Natural killer cell treated with Interleukin-12 subunit alpha and Interleukin-12 subunit beta and Interleukin-15 and Interleukin-18, amount 100 ng/mL, for 72 hours (primary cell): Measurements from ENCODE around the gene METTL5. TPM values are rescaled to one million over a fixed set of nuclear protein-coding genes. Genes with fewer than 3 reads are reported as not detected.
"Not testable (repeated sequence)": the region's sequence is repeated elsewhere in the genome, so short reads cannot be mapped to it uniquely, and the experiment has no call there.

ENCODE experiments used
- ATAC-seq, 2 donors: fragments of 150-1000 bp; cut with Tn5 transposase in 1 of 2; sonication (Bioruptor Pico), chemical (Tn5 transposase) in 1 of 2; 2 replicates each; pipeline ENCODE4 v1.10.0; 2021
- DNase-seq: peaks from one replicate; pipeline ENCODE4 v3.0.0; 2022; ENCODE audit warnings: low spot score
- H3K27ac Mint-ChIP-seq, 2 donors: 1 replicate in 1 of 2; 2 replicates in 1 of 2; pipeline ENCODE4 v1.8.0; 2022; ENCODE audit warnings: mixed read lengths in 2 of 2, mild to moderate bottlenecking in 1 of 2, moderate library complexity in 1 of 2
- H3K27me3 Mint-ChIP-seq, 2 donors: 1 replicate in 1 of 2; 2 replicates in 1 of 2; pipeline ENCODE4 v1.8.0; 2022; ENCODE audit warnings: mixed read lengths in 2 of 2
- H3K36me3 Mint-ChIP-seq: one replicate; pipeline ENCODE4 v1.8.0; 2022; ENCODE audit warnings: mixed read lengths
- H3K4me1 Mint-ChIP-seq, 2 donors: 1 replicate in 1 of 2; 2 replicates in 1 of 2; pipeline ENCODE4 v1.8.0; 2022; ENCODE audit warnings: low read depth in 2 of 2, mixed read lengths in 2 of 2, mild to moderate bottlenecking in 1 of 2
- H3K4me3 Mint-ChIP-seq: one replicate; pipeline ENCODE4 v1.8.0; 2022; ENCODE audit warnings: mixed read lengths
- H3K9me3 Mint-ChIP-seq: 2 replicates; pipeline ENCODE4 v1.8.0; 2022; ENCODE audit warnings: mixed read lengths
- total RNA-seq, 2 donors: library from RNA; stranded (reverse); gene quantifications; one replicate each; pipeline ENCODE4 v1.2.3, GENCODE V29; 2022

METTL5 gene
- total RNA-seq, 2 donors from 2014 or later: 50.7 to 56.9 TPM

- H3K27ac Mint-ChIP-seq: peak overlapping the region in 1 of 2 donors; percentile 46
- peak in 1 of 2 donors; percentile 25 for ATAC-seq
- H3K27me3 Mint-ChIP-seq, DNase-seq, H3K9me3 Mint-ChIP-seq: not testable (repeated sequence)
- H3K4me3 Mint-ChIP-seq: peak overlapping the region; percentile 25
- peaks cover 34% of the 10 kb centered on the region for H3K36me3 Mint-ChIP-seq
- H3K4me1 Mint-ChIP-seq: peaks cover 36 to 38% of the 10 kb centered on the region in 2 donors
Observed at GRCh38 chr2:169820101-169820500, 4.6 kb downstream of the METTL5 start.

DNA sequence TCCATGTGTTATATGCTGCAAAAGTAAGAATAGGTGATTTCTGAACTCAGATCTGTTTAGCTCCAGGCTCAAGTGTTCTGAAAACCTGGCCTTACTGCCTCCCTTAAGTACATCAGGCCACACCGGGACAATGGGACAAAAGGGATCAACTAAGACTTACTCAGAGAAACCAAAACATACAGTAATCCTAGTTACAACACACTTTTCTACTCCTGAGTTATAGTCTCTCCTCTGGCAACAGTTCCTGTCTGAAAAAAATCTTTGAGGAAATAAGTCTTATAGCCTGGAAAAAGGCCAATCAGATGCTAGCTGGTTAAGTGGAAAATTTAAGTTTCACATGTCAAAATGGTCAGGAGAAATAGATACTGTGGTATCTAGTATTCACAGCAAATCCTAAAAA lies 5.6 kb downstream of the METTL5 start:
- no peak overlapping the region for H3K27ac Mint-ChIP-seq

DNA sequence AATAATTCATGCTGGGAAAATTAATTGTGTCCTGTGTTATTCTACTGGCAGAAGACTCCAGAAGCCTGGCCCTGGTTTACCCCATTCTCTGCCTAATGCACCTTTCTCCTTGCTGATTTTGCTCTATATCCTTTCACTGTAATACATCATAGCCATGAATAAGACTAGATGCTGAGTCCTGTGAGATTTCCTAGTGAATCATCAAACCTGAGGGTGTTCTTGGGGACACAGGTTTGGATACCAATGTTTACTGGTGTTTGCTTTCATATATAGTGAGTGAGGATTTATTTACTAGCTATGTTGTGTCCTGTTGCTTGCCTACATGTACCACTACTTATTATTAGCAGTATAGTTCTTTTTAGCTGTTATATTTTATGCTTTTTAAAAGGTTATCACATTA lies 6.5 kb downstream of the METTL5 start:
- no peaks in the 10 kb centered on the region for H3K9me3 Mint-ChIP-seq
- no peak overlapping the region for H3K4me3 Mint-ChIP-seq
- peaks cover 34% of the 10 kb centered on the region for H3K36me3 Mint-ChIP-seq
- no peak for DNase-seq
- no peaks in the 10 kb centered on the region for H3K27me3 Mint-ChIP-seq
- peaks cover 23 to 25% of the 10 kb centered on the region in 2 donors for H3K4me1 Mint-ChIP-seq
- no peak overlapping the region for H3K27ac Mint-ChIP-seq
- ATAC-seq: no peak

More for the DNA sequence above, 5.6 kb downstream of the METTL5 start:
- peaks cover 34% of the 10 kb centered on the region for H3K36me3 Mint-ChIP-seq
- H3K27me3 Mint-ChIP-seq: no peaks in the 10 kb centered on the region
- H3K4me1 Mint-ChIP-seq: peaks cover 31 to 33% of the 10 kb centered on the region in 2 donors
- no peak for DNase-seq
- ATAC-seq: no peak
- no peak overlapping the region for H3K4me3 Mint-ChIP-seq
- no peaks in the 10 kb centered on the region for H3K9me3 Mint-ChIP-seq

DNA sequence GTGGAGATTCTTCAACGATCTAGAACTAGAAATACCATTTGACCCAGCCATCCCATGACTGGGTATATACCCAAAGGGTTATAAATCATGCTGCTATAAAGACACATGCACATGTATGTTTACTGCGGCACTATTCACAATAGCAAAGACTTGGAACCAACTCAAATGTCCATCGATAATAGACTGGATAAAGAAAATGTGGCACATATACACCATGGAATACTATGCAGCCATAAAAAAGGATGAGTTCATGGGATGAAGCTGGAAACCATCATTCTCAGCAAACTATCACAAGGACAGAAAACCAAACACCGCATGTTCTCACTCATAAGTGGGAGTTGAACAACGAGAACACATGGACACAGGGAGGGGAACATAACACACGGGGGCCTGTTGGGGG lies 7.3 kb downstream of the METTL5 start:
- H3K9me3 Mint-ChIP-seq, H3K27me3 Mint-ChIP-seq, DNase-seq, H3K27ac Mint-ChIP-seq, ATAC-seq, H3K4me3 Mint-ChIP-seq: not testable (repeated sequence)
- peaks cover 34% of the 10 kb centered on the region for H3K36me3 Mint-ChIP-seq
- H3K4me1 Mint-ChIP-seq: peaks cover 15 to 17% of the 10 kb centered on the region in 2 donors

DNA sequence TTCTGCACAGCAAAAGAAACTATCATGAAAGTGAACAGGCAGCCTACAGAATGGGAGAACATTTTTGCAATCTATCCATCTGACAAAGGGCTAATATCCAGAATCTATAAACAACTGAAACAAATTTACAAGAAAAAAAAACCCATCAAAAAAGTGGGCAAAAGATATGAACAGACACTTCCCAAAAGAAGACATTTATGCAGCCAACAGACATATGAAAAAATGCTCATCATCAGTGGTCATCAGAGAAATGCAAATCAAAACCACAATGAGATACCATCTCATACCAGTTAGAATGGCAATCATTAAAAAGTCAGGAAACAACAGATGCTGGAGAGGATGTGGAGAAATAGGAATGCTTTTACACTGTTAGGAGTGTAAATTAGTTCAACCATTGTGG lies 7.7 kb downstream of the METTL5 start:
- H3K4me1 Mint-ChIP-seq: peaks cover 15 to 17% of the 10 kb centered on the region in 2 donors

GRCh38 chr2:169815849-169816248 lies 8.9 kb downstream of the METTL5 start:
- Mint-ChIP-seq H3K27ac (no peak overlapping the region), H3K36me3 (peaks cover 31% of the 10 kb centered on the region), H3K27me3 (no peaks in the 10 kb centered on the region), H3K4me3 (no peak overlapping the region), H3K9me3 (no peaks in the 10 kb centered on the region), H3K4me1 (peaks cover 6 to 10% of the 10 kb centered on the region in 2 donors)
- no peak for DNase-seq
- peak in 1 of 2 donors; percentile 72 for ATAC-seq

More for the DNA sequence above, 7.7 kb downstream of the METTL5 start:
- DNase-seq, H3K9me3 Mint-ChIP-seq, H3K27me3 Mint-ChIP-seq, H3K4me3 Mint-ChIP-seq, H3K27ac Mint-ChIP-seq, ATAC-seq: not testable (repeated sequence)
- H3K36me3 Mint-ChIP-seq: peaks cover 34% of the 10 kb centered on the region

- Mint-ChIP-seq H3K36me3 (peaks cover 26% of the 10 kb centered on the region), H3K27me3 (no peaks in the 10 kb centered on the region), H3K4me1 (no peaks in the 10 kb centered on the region), H3K9me3 (no peaks in the 10 kb centered on the region), H3K4me3 (no peak overlapping the region), H3K27ac (no peak overlapping the region)
- ATAC-seq (no peak), DNase-seq (no peak)
Observed at GRCh38 chr2:169808221-169808620, 16.5 kb downstream of the METTL5 start.

DNA sequence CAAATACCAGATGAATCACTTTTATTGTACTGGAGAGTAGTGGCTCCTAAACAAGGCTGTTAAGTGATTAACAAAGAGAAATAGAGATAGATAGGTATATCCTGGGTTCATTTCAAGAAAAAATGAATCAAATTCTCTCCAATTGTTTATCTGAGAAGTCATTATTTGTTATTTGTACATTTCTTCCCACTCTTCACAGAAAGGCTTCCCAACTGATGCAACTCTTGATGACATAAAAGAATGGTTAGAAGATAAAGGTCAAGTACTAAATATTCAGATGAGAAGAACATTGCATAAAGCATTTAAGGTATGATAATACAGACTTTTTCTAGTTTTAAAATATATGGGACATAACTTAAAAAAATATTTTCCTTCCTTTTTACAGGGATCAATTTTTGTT lies 18.1 kb downstream of the METTL5 start:
- no peaks in the 10 kb centered on the region for H3K27me3 Mint-ChIP-seq
- no peak overlapping the region for H3K4me3 Mint-ChIP-seq
- no peaks in the 10 kb centered on the region for H3K4me1 Mint-ChIP-seq
- H3K36me3 Mint-ChIP-seq: peaks cover 26% of the 10 kb centered on the region
- no peak for ATAC-seq
- H3K9me3 Mint-ChIP-seq: no peaks in the 10 kb centered on the region
- no peak overlapping the region for H3K27ac Mint-ChIP-seq
- DNase-seq: no peak

DNA sequence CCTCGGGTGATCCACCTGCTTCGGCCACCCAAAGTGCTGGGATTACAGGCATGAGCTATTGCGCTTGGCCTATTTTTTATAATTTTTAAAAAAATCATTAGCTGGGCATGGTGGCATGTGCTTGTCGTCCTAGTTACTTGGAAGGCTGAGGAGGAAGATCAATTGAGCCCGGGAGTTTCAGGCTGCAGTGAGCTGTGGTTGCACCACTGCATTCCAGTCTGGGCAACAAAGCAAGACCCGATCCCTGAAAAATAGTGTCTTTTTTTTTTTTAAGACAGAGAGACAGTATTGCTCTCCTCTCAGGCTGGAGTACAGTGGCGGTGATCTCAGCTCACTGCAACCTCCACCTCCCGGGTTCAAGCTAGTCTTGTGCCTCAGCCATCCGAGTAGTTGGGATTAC lies 21.2 kb downstream of the METTL5 start:
- Mint-ChIP-seq H3K27me3 (no peaks in the 10 kb centered on the region), H3K4me1 (peaks cover 5 to 8% of the 10 kb centered on the region in 2 donors), H3K9me3 (no peaks in the 10 kb centered on the region), H3K27ac (no peak overlapping the region), H3K4me3 (no peak overlapping the region), H3K36me3 (peaks cover 7% of the 10 kb centered on the region)
- DNase-seq (no peak), ATAC-seq (no peak)

DNA sequence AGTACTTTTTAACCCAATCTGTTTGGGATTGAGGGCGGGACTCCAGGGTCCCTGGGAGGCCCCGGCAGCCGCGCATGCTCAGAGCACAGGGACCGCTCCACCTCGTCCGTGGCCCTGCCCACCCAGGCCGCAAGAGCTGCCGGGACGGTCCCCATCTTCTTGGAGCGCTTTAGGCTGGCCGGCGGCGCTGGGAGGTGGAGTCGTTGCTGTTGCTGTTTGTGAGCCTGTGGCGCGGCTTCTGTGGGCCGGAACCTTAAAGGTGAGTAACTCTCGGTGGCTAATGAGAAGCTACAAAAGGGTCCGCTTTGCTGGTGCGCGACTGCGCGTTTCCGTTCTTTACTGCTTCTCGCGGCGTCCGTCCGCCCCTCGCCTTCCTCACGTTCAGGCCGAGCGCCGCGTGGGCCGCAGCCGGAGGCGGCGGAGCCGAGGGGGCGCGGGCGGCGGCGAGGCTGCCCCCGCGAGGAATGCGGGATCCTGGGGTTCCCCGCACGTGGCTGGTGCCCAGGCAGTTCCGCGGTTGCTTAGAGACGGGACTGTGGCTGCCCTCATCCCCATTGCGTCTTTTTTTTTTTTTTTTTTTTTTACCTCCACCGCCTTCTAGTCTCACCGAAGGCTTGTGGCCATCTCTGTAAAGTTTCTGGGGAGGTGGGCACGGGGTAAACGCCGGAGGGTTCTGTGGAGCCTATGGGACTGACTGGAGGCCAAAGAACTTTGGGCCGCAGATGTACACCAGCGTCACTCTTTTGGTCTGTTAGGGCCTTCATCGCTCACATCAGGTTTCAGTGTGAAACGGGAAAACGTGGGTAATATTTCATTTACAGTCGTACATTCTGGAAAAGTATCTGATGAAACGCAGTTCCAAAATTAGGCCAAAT lies 25.8 kb downstream of the METTL5 start, which contains the start of gene SSB:
SSB (plus strand) TSS at position 154 of the 875 bp plus-strand sequence. CDS start 2,090 bp downstream, outside the sequence.
- peak; percentile 99 for ATAC-seq

GRCh38 chr2:169798397-169798717 lies 26.3 kb downstream of the METTL5 start:
- peak overlapping the region; percentile 92 for H3K4me3 Mint-ChIP-seq
- H3K27me3 Mint-ChIP-seq: peaks cover 0 to 8% of the 10 kb centered on the region in 2 donors
- DNase-seq (no peak), ATAC-seq (no peak)
- no peaks in the 10 kb centered on the region for H3K36me3 Mint-ChIP-seq
- H3K4me1 Mint-ChIP-seq: peaks cover 8 to 12% of the 10 kb centered on the region in 2 donors
- no peaks in the 10 kb centered on the region for H3K9me3 Mint-ChIP-seq
- H3K27ac Mint-ChIP-seq: peak overlapping the region; percentile 86 to 87

More for the DNA sequence above, 25.8 kb downstream of the METTL5 start, which contains the start of gene SSB:
- DNase-seq: peak; percentile 96
- H3K27me3 Mint-ChIP-seq: peaks cover 0 to 8% of the 10 kb centered on the region in 2 donors
- H3K36me3 Mint-ChIP-seq: no peaks in the 10 kb centered on the region
- peaks cover 8 to 12% of the 10 kb centered on the region in 2 donors for H3K4me1 Mint-ChIP-seq
- peak within 1 kb of the TSS; percentile 92 for H3K4me3 Mint-ChIP-seq
- peak within 1 kb of the TSS; percentile 86 to 87 for H3K27ac Mint-ChIP-seq
- H3K9me3 Mint-ChIP-seq: no peaks in the 10 kb centered on the region

GRCh38 chr2:169797601-169798000 lies 27.1 kb downstream of the METTL5 start:
- Mint-ChIP-seq H3K27me3 (peaks cover 0 to 8% of the 10 kb centered on the region in 2 donors), H3K27ac (peak overlapping the region in 1 of 2 donors; percentile 52), H3K4me3 (peak overlapping the region; percentile 68), H3K9me3 (no peaks in the 10 kb centered on the region), H3K4me1 (peaks cover 8 to 12% of the 10 kb centered on the region in 2 donors), H3K36me3 (no peaks in the 10 kb centered on the region)
- no peak for DNase-seq
- ATAC-seq: no peak

- no peak overlapping the region for H3K27ac Mint-ChIP-seq
- H3K36me3 Mint-ChIP-seq: no peaks in the 10 kb centered on the region
- DNase-seq (no peak), ATAC-seq (no peak)
- H3K4me1 Mint-ChIP-seq: peaks cover 8 to 12% of the 10 kb centered on the region in 2 donors
- H3K4me3 Mint-ChIP-seq: peak overlapping the region; percentile 4
- peaks cover 0 to 10% of the 10 kb centered on the region in 2 donors for H3K27me3 Mint-ChIP-seq
- H3K9me3 Mint-ChIP-seq: no peaks in the 10 kb centered on the region
Observed at GRCh38 chr2:169796441-169796840, 28.3 kb downstream of the METTL5 start.

DNA sequence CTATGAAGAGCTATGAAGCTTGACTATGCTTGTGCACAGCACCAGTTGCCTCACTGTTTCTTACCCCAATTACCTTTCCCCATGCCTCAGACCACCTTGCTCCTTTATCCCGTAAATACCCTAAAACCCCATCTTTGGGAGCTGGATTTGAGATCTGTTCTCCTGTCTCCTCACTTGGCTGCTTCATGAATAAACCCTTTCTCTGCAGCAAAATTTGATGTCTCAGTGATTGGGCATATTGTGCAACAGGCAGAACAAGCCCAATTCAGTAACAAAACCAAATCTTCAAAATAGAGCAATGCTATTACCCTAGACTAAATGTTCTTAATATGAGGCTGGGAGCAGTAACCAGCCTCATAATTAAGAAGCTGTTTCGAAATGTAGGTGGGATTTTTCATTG lies 29.5 kb downstream of the METTL5 start:
- DNase-seq: no peak
- no peak for ATAC-seq
- no peaks in the 10 kb centered on the region for H3K36me3 Mint-ChIP-seq
- H3K4me3 Mint-ChIP-seq: no peak overlapping the region
- H3K4me1 Mint-ChIP-seq: peaks cover 8 to 12% of the 10 kb centered on the region in 2 donors
- H3K27me3 Mint-ChIP-seq: peaks cover 0 to 10% of the 10 kb centered on the region in 2 donors
- H3K9me3 Mint-ChIP-seq: no peaks in the 10 kb centered on the region
- H3K27ac Mint-ChIP-seq: no peak overlapping the region
